ENCODE results near the gene MSMO1.

GRCh38 chr4:165293061-165293460, 34.4 kb upstream of the MSMO1 start:
- TF ChIP-seq POLR2AphosphoS5 (IDR thresholded peaks at IDR 0.05; ENCODE audit: borderline replicate concordance, low read depth, low read length), result no peak
- no peak for TF ChIP-seq EZH2 (IDR thresholded peaks at IDR 0.05)
- TF ChIP-seq FOXP2 (optimal IDR thresholded peaks at IDR 0.05; ENCODE audit: control extremely low read depth, extremely low read length, insufficient read depth), result no peak
